H9 (cell line): ENCODE measurements around the gene ZSWIM3. TPM values are rescaled to one million over a fixed set of nuclear protein-coding genes. Genes with fewer than 3 reads are reported as not detected.

Experiments used
- DNase-seq: peaks from one replicate; pipeline ENCODE4 v3.0.0-alpha.2; 2017
- H2AFZ ChIP-seq: one replicate; pipeline ENCODE4 v1.6.1; 2013; ENCODE audit warnings: mild to moderate bottlenecking, low read length, control low read depth, moderate library complexity
- H2AK5ac ChIP-seq: 2 replicates; pipeline ENCODE4 v1.6.1; 2013; ENCODE audit warnings: low read length, control low read depth, mixed read lengths; ENCODE audit not compliant: insufficient read length
- H2BK120ac ChIP-seq: one replicate; pipeline ENCODE4 v1.6.1; 2013; ENCODE audit warnings: low read depth, mild to moderate bottlenecking, low read length, control low read depth, inconsistent platforms; ENCODE audit not compliant: poor library complexity, severe bottlenecking
- H2BK12ac ChIP-seq: 2 replicates; pipeline ENCODE4 v1.6.1; 2013; ENCODE audit warnings: low read length, control low read depth, mixed read lengths, low read depth; ENCODE audit not compliant: insufficient read length
- H2BK15ac ChIP-seq: 2 replicates; pipeline ENCODE4 v1.6.1; 2013; ENCODE audit warnings: low read depth, low read length, control low read depth
- H2BK20ac ChIP-seq: one replicate; pipeline ENCODE4 v1.6.1; 2013; ENCODE audit warnings: low read depth, mild to moderate bottlenecking, low read length, control low read depth, inconsistent platforms; ENCODE audit not compliant: poor library complexity, severe bottlenecking
- H2BK5ac ChIP-seq: 2 replicates; pipeline ENCODE4 v1.6.1; 2013; ENCODE audit warnings: low read length, control low read depth, mixed read lengths; ENCODE audit not compliant: insufficient read length
- H3K14ac ChIP-seq: 2 replicates; pipeline ENCODE4 v1.6.1; 2013; ENCODE audit warnings: low read length, control low read depth; ENCODE audit not compliant: insufficient read depth
- H3K18ac ChIP-seq: 2 replicates; pipeline ENCODE4 v1.6.1; 2013; ENCODE audit warnings: low read depth, mild to moderate bottlenecking, mixed read lengths, low read length, control low read depth; ENCODE audit not compliant: insufficient read length
- H3K23ac ChIP-seq: 2 replicates; pipeline ENCODE4 v1.6.1; 2013; ENCODE audit warnings: low read length, control low read depth, mixed read lengths, low read depth; ENCODE audit not compliant: insufficient read length
- H3K23me2 ChIP-seq: 2 replicates; pipeline ENCODE4 v1.6.1; 2013; ENCODE audit warnings: low read depth, mild to moderate bottlenecking, mixed read lengths, low read length, control low read depth; ENCODE audit not compliant: insufficient read length, poor library complexity, severe bottlenecking
- H3K27ac ChIP-seq: 2 replicates; pipeline ENCODE4 v1.5.1; 2013; ENCODE audit warnings: low read length, control low read depth, mixed read lengths, low read depth; ENCODE audit not compliant: insufficient read length
- H3K27me3 ChIP-seq: 2 replicates; pipeline ENCODE4 v1.6.1; 2013; ENCODE audit warnings: low read length, control low read depth, inconsistent platforms; ENCODE audit not compliant: insufficient read depth
- H3K4ac ChIP-seq: 2 replicates; pipeline ENCODE4 v1.6.1; 2013; ENCODE audit warnings: low read depth, mild to moderate bottlenecking, control low read depth, inconsistent platforms, low read length, moderate library complexity
- H3K4me1 ChIP-seq: 2 replicates; pipeline ENCODE4 v1.6.1; 2013; ENCODE audit warnings: low read length, control low read depth, inconsistent platforms; ENCODE audit not compliant: insufficient read depth
- H3K4me2 ChIP-seq: 2 replicates; pipeline ENCODE4 v1.6.1; 2013; ENCODE audit warnings: low read length, control low read depth, mixed read lengths; ENCODE audit not compliant: insufficient read length, insufficient read depth
- H3K56ac ChIP-seq: 2 replicates; pipeline ENCODE4 v1.6.1; 2013; ENCODE audit warnings: low read depth, mild to moderate bottlenecking, mixed read lengths, low read length, control low read depth; ENCODE audit not compliant: insufficient read length
- H3K79me1 ChIP-seq: 2 replicates; pipeline ENCODE4 v1.6.1; 2013; ENCODE audit warnings: low read depth, mild to moderate bottlenecking, moderate library complexity, low read length, control low read depth, inconsistent platforms; ENCODE audit not compliant: insufficient read depth, poor library complexity, severe bottlenecking
- H3K79me2 ChIP-seq: 2 replicates; pipeline ENCODE4 v1.6.1; 2013; ENCODE audit warnings: low read length, control low read depth, inconsistent platforms; ENCODE audit not compliant: insufficient read depth
- H3K9ac ChIP-seq: 2 replicates; pipeline ENCODE4 v1.6.1; 2013; ENCODE audit warnings: low read length, control low read depth, mixed read lengths; ENCODE audit not compliant: insufficient read length; ENCODE audit errors: extremely low read depth
- H3K9me3 ChIP-seq: one replicate; pipeline ENCODE4 v1.6.1; 2013; ENCODE audit warnings: low read depth, low read length, inconsistent platforms; ENCODE audit not compliant: control insufficient read depth
- H3T11ph ChIP-seq: one replicate; pipeline ENCODE4 v1.6.1; 2013; ENCODE audit warnings: mild to moderate bottlenecking, low read length, control low read depth, inconsistent platforms
- H4K20me1 ChIP-seq: one replicate; pipeline ENCODE4 v1.6.1; 2013; ENCODE audit not compliant: control insufficient read depth, insufficient read length, insufficient read depth
- H4K5ac ChIP-seq: 2 replicates; pipeline ENCODE4 v1.6.1; 2013; ENCODE audit warnings: low read depth, mild to moderate bottlenecking, mixed read lengths, low read length, control low read depth; ENCODE audit not compliant: insufficient read length
- H4K8ac ChIP-seq: replicated peaks from 2 replicates; pipeline ENCODE4 v1.6.1; 2013; ENCODE audit warnings: low read length, control low read depth, mixed read lengths, low read depth; ENCODE audit not compliant: insufficient read length
- H4K91ac ChIP-seq: 2 replicates; pipeline ENCODE4 v1.6.1; 2013; ENCODE audit warnings: low read depth, mild to moderate bottlenecking, moderate library complexity, mixed read lengths, low read length, control low read depth; ENCODE audit not compliant: insufficient read length
- H3K27ac Mint-ChIP-seq, 3 experiments: 2 replicates in 2 of 3; 3 replicates in 1 of 3; pipeline ENCODE4 v1.8.0; 2020 to 2021; ENCODE audit warnings: mixed read lengths in 3 of 3, mild to moderate bottlenecking in 1 of 3, moderate library complexity in 1 of 3
- H3K27me3 Mint-ChIP-seq: 2 replicates; pipeline ENCODE4 v1.8.0; 2021; ENCODE audit warnings: low read depth, mild to moderate bottlenecking, moderate library complexity, mixed read lengths
- H3K36me3 Mint-ChIP-seq, 3 experiments: 2 replicates in 2 of 3; 3 replicates in 1 of 3; pipeline ENCODE4 v1.8.0; 2020 to 2021; ENCODE audit warnings: low read depth in 3 of 3, mixed read lengths in 3 of 3; ENCODE audit not compliant: insufficient read depth in 1 of 3
- H3K4me1 Mint-ChIP-seq, 2 experiments: 2 replicates each; pipeline ENCODE4 v1.8.0; 2020; ENCODE audit warnings: mixed read lengths in 2 of 2
- H3K4me3 Mint-ChIP-seq, 2 experiments: 2 replicates in 1 of 2; 3 replicates in 1 of 2; pipeline ENCODE4 v1.8.0; 2020 to 2021; ENCODE audit warnings: mild to moderate bottlenecking in 2 of 2, mixed read lengths in 2 of 2, moderate library complexity in 1 of 2
- H3K9me3 Mint-ChIP-seq, 2 experiments: 2 replicates in 1 of 2; 3 replicates in 1 of 2; pipeline ENCODE4 v1.8.0; 2020; ENCODE audit warnings: mild to moderate bottlenecking in 2 of 2, mixed read lengths in 2 of 2, moderate library complexity in 1 of 2
- WGBS: extraction: QIAGEN DNeasy Blood & Tissue Kit; methylation state at CpG from one replicate; pipeline ENCODE4 v1.1.7; 2013; ENCODE audit warnings: missing lambda C conversion rate, low lambda C conversion rate, mixed read lengths; ENCODE audit not compliant: insufficient read length; ENCODE audit errors: extremely low coverage; 5-methylcytosine and 5-hydroxymethylcytosine counted together
- total RNA-seq: library from RNA; stranded (reverse); gene quantifications from 2 replicates; pipeline ENCODE4 v1.2.1, GENCODE V29; 2021
- TF ChIP-seq, protein P1 (sequence below): fragments of 200-600 bp; sonication (generic); conservative IDR thresholded peaks from 3 replicates; pipeline ENCODE4 v1.8.0; 2021; ENCODE audit warnings: antibody characterized with exemption, mild to moderate bottlenecking

Gene ZSWIM3
- total RNA-seq, 1 experiment from 2014 or later = 8.0 TPM

DNA sequence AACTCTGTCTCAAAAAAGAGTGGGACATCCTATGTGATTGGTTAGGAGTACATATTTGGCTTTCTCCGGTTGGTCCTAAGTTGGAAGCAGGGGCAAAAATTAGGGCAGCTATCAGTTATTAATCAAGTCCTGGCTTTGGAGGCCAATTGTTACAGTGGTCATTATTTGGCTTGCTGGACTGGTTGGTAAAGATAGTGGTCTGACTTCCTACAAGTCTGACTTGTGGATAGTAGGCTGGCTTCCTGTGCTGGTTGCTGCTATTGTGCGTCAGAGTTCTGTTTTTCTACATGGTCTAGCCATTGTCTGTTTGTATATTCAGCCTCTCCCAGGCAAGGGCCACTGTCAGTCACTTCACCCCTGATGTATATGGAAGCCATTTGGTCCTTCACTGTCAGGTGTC, 7.2 kb upstream of the ZSWIM3 start:
- H3K4ac ChIP-seq = no peak overlapping the region
- H2AFZ ChIP-seq = no peak overlapping the region
- WGBS = no CpG with 5 or more reads among the region's 2 CpGs
- no peak for DNase-seq
- no peak overlapping the region for H2BK20ac ChIP-seq
- H2BK5ac ChIP-seq = no peak overlapping the region
- H3K14ac ChIP-seq = no peak overlapping the region
- Mint-ChIP-seq H3K4me1 (peaks cover 31 to 34% of the 10 kb centered on the region in 2 experiments), H3K4me3 (no peak overlapping the region), H3K36me3 (peaks cover 8 to 44% (median 32%) of the 10 kb centered on the region in 3 experiments; a peak in 6 of 7 replicates), H3K27ac (peak overlapping the region in 1 of 3 experiments; percentile 83; a peak in 2 of 7 replicates), H3K27me3 (no peaks in the 10 kb centered on the region), H3K9me3 (no peaks in the 10 kb centered on the region)
- H4K8ac ChIP-seq = no peak overlapping the region
- no peaks in the 10 kb centered on the region for H3K79me1 ChIP-seq
- H4K20me1 ChIP-seq = no peaks in the 10 kb centered on the region
- peaks cover 12% of the 10 kb centered on the region; the same call in 1 of the 2 replicates for H3K4me1 ChIP-seq
- no peaks in the 10 kb centered on the region for H3K79me2 ChIP-seq
- H2AK5ac ChIP-seq = no peak overlapping the region
- no peaks in the 10 kb centered on the region for H3K27me3 ChIP-seq
- no peaks in the 10 kb centered on the region for H3K9me3 ChIP-seq
- no peak overlapping the region for H2BK12ac ChIP-seq
- H2BK120ac ChIP-seq = no peak overlapping the region
- H3K4me2 ChIP-seq = no peak overlapping the region
- H4K5ac ChIP-seq = no peak overlapping the region
- H3K23me2 ChIP-seq = no peaks in the 10 kb centered on the region
- no peak overlapping the region for H3K56ac ChIP-seq
- H3T11ph ChIP-seq = no peak overlapping the region
- H3K9ac ChIP-seq = no peak overlapping the region
- TF ChIP-seq, protein P1, sequence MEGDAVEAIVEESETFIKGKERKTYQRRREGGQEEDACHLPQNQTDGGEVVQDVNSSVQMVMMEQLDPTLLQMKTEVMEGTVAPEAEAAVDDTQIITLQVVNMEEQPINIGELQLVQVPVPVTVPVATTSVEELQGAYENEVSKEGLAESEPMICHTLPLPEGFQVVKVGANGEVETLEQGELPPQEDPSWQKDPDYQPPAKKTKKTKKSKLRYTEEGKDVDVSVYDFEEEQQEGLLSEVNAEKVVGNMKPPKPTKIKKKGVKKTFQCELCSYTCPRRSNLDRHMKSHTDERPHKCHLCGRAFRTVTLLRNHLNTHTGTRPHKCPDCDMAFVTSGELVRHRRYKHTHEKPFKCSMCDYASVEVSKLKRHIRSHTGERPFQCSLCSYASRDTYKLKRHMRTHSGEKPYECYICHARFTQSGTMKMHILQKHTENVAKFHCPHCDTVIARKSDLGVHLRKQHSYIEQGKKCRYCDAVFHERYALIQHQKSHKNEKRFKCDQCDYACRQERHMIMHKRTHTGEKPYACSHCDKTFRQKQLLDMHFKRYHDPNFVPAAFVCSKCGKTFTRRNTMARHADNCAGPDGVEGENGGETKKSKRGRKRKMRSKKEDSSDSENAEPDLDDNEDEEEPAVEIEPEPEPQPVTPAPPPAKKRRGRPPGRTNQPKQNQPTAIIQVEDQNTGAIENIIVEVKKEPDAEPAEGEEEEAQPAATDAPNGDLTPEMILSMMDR = no peak
- H4K91ac ChIP-seq = no peak overlapping the region
- H3K18ac ChIP-seq = no peak overlapping the region
- H3K23ac ChIP-seq = no peak overlapping the region
- no peak overlapping the region for H2BK15ac ChIP-seq
- H3K27ac ChIP-seq = no peak overlapping the region
